NCI-H510A treated with DMSO at 0.1 percent for 48 hours (cell line): Measurements from ENCODE around the gene CADM1.

Source experiments
- DNase-seq: peaks from one replicate; lab custom pipeline; 2025; lab: John Stamatoyannopoulos, UW

Gene CADM1

GRCh38 chr11:115241899-115242298, 262.3 kb downstream of the CADM1 start:
- DNase-seq: no peak

- no peak for DNase-seq
These were observed 265.4 kb downstream of the CADM1 start for GRCh38 chr11:115238791-115239190.

GRCh38 chr11:115238086-115238485, 266.1 kb downstream of the CADM1 start:
- DNase-seq: no peak

GRCh38 chr11:115237578-115237977, 266.6 kb downstream of the CADM1 start:
- no peak for DNase-seq

GRCh38 chr11:115234794-115235193, 269.4 kb downstream of the CADM1 start:
- DNase-seq: no peak

GRCh38 chr11:115226556-115226955, 277.7 kb downstream of the CADM1 start:
- no peak for DNase-seq

- no peak for DNase-seq
These were observed 279.7 kb downstream of the CADM1 start for GRCh38 chr11:115224551-115224950.

GRCh38 chr11:115222863-115223530, 281.2 kb downstream of the CADM1 start:
- DNase-seq: peak; percentile 82

GRCh38 chr11:115222218-115222862, 281.9 kb downstream of the CADM1 start:
- peak; percentile 86 for DNase-seq

GRCh38 chr11:115221461-115222069, 282.6 kb downstream of the CADM1 start:
- no peak for DNase-seq

GRCh38 chr11:115220911-115221310, 283.3 kb downstream of the CADM1 start:
- no peak for DNase-seq

- DNase-seq: no peak
These were observed 283.8 kb downstream of the CADM1 start for GRCh38 chr11:115220423-115220822.

GRCh38 chr11:115219376-115219775, 284.8 kb downstream of the CADM1 start:
- DNase-seq: no peak

GRCh38 chr11:115217726-115218311, 286.4 kb downstream of the CADM1 start:
- DNase-seq: no peak

GRCh38 chr11:115215694-115216617, 288.3 kb downstream of the CADM1 start:
- no peak for DNase-seq

GRCh38 chr11:115214644-115215234, 289.5 kb downstream of the CADM1 start:
- no peak for DNase-seq

GRCh38 chr11:115213007-115213406, 291.2 kb downstream of the CADM1 start:
- DNase-seq: no peak

- peak; percentile 93 for DNase-seq
These were observed 295.4 kb downstream of the CADM1 start for GRCh38 chr11:115208808-115209259.

- no peak for DNase-seq
These were observed 296.3 kb downstream of the CADM1 start for GRCh38 chr11:115207916-115208315.

- peak; percentile 68 for DNase-seq
These were observed 297.0 kb downstream of the CADM1 start for GRCh38 chr11:115207166-115207591.

GRCh38 chr11:115206365-115207022, 297.7 kb downstream of the CADM1 start:
- DNase-seq: no peak
